Neural progenitor cell (in vitro differentiated cells): ENCODE results near the gene NKX1-2.

Experiments used
- EZH2 ChIP-seq: fragments of 200-600 bp; sonication (generic); IDR thresholded peaks from 2 replicates; pipeline ENCODE4 v1.6.1; 2017; ENCODE audit warnings: antibody characterized with exemption, mild to moderate bottlenecking, moderate library complexity
- EZH2phosphoT487 ChIP-seq: fragments of 200-600 bp; sonication (generic); IDR thresholded peaks from 2 replicates; pipeline ENCODE4 v1.6.1; 2017; ENCODE audit warnings: antibody characterized with exemption
- TF ChIP-seq, protein P1 (sequence below): fragments of 200-600 bp; sonication (generic); IDR thresholded peaks from 2 replicates; pipeline ENCODE4 v1.5.1; 2017; ENCODE audit warnings: antibody characterized with exemption, mild to moderate bottlenecking

DNA sequence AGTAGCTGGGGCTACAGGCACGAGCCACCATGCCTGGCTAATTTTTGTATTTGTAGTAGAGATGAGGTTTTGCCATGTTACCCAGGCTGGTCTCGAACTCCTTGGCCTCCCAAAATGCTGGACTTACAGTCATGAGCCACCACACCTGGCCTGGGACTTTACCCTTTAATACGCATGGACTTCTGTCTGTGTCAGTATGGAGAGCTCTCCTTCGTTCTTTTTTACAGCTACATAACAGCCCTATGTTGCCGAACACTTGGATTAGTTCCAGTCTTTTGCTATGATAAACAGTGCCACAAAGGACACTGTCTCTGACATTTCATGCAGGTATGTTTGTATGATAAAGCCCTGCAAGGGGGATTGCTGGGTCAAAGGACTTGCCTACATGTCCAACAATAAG, 20.3 kb downstream of the NKX1-2 start:
- TF ChIP-seq, protein P1, sequence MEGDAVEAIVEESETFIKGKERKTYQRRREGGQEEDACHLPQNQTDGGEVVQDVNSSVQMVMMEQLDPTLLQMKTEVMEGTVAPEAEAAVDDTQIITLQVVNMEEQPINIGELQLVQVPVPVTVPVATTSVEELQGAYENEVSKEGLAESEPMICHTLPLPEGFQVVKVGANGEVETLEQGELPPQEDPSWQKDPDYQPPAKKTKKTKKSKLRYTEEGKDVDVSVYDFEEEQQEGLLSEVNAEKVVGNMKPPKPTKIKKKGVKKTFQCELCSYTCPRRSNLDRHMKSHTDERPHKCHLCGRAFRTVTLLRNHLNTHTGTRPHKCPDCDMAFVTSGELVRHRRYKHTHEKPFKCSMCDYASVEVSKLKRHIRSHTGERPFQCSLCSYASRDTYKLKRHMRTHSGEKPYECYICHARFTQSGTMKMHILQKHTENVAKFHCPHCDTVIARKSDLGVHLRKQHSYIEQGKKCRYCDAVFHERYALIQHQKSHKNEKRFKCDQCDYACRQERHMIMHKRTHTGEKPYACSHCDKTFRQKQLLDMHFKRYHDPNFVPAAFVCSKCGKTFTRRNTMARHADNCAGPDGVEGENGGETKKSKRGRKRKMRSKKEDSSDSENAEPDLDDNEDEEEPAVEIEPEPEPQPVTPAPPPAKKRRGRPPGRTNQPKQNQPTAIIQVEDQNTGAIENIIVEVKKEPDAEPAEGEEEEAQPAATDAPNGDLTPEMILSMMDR: no peak
- TF ChIP-seq EZH2 (no peak), EZH2phosphoT487 (no peak)
